Measurements from ENCODE around the gene TBC1D3B. TPM values are rescaled to one million over a fixed set of nuclear protein-coding genes. Genes with fewer than 3 reads are reported as not detected.

The TBC1D3B gene
- total and polyA plus RNA-seq, 7 donors: 1.1 to 5.0 (median 2.7) TPM; not detected in 2

GRCh38 chr17:36128411-36128978, 47.9 kb downstream of the TBC1D3B start:
- no peaks in the 10 kb centered on the region for H3K36me3 ChIP-seq
- H3K27ac ChIP-seq: no peak overlapping the region
- TF ChIP-seq POLR2A (IDR thresholded peaks at IDR 0.05): no peak
- no peak for TF ChIP-seq EP300 (IDR thresholded peaks at IDR 0.05)
- TF ChIP-seq CTCF (IDR thresholded peaks at IDR 0.05): no peak
- TF ChIP-seq POLR2AphosphoS5 (IDR thresholded peaks at IDR 0.05): no peak
- H3K4me3 ChIP-seq: no peak overlapping the region
- no peaks in the 10 kb centered on the region for H3K4me1 ChIP-seq
- peaks cover 0 to 15% (median 3%) of the 10 kb centered on the region in 4 donors for H3K9me3 ChIP-seq
- intact Hi-C loops (cut with DNase I): no loop called here
- no peak for DNase-seq
- WGBS, 2 donors: 19 to 75% methylated on average over 4 of the region's 4 CpGs
- H3K27me3 ChIP-seq: no peaks in the 10 kb centered on the region

GRCh38 chr17:36127911-36128310, 48.5 kb downstream of the TBC1D3B start:
- Histone ChIP-seq H3K9me3 (peaks cover 0 to 15% (median 3%) of the 10 kb centered on the region in 4 donors), H3K4me3 (no peak overlapping the region), H3K36me3 (no peaks in the 10 kb centered on the region), H3K4me1 (no peaks in the 10 kb centered on the region), H3K27me3 (no peaks in the 10 kb centered on the region), H3K27ac (no peak overlapping the region)
- 65 to 79% methylated on average over 6 of the region's 6 CpGs for WGBS, 2 donors
- DNase-seq: no peak
- TF ChIP-seq EP300 (IDR thresholded peaks at IDR 0.05) (no peak), POLR2A (IDR thresholded peaks at IDR 0.05) (no peak), CTCF (IDR thresholded peaks at IDR 0.05) (no peak), POLR2AphosphoS5 (IDR thresholded peaks at IDR 0.05) (no peak)
- intact Hi-C loops (cut with DNase I): no loop called here

GRCh38 chr17:36127199-36127893, 49.1 kb downstream of the TBC1D3B start:
- Histone ChIP-seq H3K9me3 (peaks cover 0 to 15% (median 3%) of the 10 kb centered on the region in 4 donors), H3K27ac (no peak overlapping the region), H3K27me3 (no peaks in the 10 kb centered on the region), H3K4me1 (no peaks in the 10 kb centered on the region), H3K36me3 (no peaks in the 10 kb centered on the region), H3K4me3 (no peak overlapping the region)
- intact Hi-C loops (cut with DNase I): no loop called here
- WGBS, 2 donors: 70 to 73% methylated on average over 7 of the region's 7 CpGs
- no peak for DNase-seq
- no peak for TF ChIP-seq CTCF (IDR thresholded peaks at IDR 0.05)
- TF ChIP-seq EP300 (IDR thresholded peaks at IDR 0.05): no peak
- no peak for TF ChIP-seq POLR2AphosphoS5 (IDR thresholded peaks at IDR 0.05)
- no peak for TF ChIP-seq POLR2A (IDR thresholded peaks at IDR 0.05)

GRCh38 chr17:36124879-36125824, 51.3 kb downstream of the TBC1D3B start:
- DNase-seq: no peak
- TF ChIP-seq CTCF (IDR thresholded peaks at IDR 0.05) (no peak), POLR2A (IDR thresholded peaks at IDR 0.05) (no peak), POLR2AphosphoS5 (IDR thresholded peaks at IDR 0.05) (no peak), EP300 (IDR thresholded peaks at IDR 0.05) (no peak)
- H3K9me3 ChIP-seq: peaks cover 0 to 15% (median 3%) of the 10 kb centered on the region in 4 donors
- intact Hi-C loops (cut with DNase I): no loop called here
- H3K27me3 ChIP-seq: no peaks in the 10 kb centered on the region
- WGBS, 2 donors: 86 to 88% methylated on average over 9 of the region's 9 CpGs
- no peak overlapping the region for H3K4me3 ChIP-seq
- no peak overlapping the region for H3K27ac ChIP-seq
- H3K4me1 ChIP-seq: no peaks in the 10 kb centered on the region
- no peaks in the 10 kb centered on the region for H3K36me3 ChIP-seq
